HS-27A (cell line): ENCODE data around the gene NOXA1.

Experiments
- DNase-seq: peaks from one replicate; pipeline ENCODE4 v3.0.0-alpha.2; 2012; ENCODE audit warnings: low read depth, missing footprints

The NOXA1 gene

DNA sequence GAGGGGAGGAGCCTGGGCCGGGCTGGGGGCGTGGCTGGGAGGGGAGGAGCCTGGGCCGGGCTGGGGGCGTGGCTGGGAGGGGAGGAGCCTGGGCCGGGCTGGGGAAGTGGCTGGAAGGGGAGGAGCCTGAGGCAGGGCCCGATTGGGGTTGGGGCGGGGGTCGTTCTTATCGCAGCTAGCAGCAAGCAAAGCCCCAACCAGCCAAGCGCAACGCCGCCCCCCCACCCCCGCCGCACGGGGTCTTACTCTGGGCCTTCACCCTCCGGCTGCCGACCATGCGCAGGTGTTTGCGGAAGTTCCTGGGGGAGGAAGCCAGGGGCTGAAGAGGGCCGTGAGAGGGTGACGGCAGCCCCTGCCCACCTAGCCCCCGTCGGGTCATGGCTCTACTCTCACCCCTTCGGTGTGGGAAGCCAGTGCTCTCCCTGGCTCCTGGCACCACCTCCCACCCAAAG lies 31.0 kb downstream of the NOXA1 start:
- no peak for DNase-seq

- DNase-seq, result no peak
Measured at GRCh38 chr9:137454597-137455358, 31.6 kb downstream of the NOXA1 start.

DNA sequence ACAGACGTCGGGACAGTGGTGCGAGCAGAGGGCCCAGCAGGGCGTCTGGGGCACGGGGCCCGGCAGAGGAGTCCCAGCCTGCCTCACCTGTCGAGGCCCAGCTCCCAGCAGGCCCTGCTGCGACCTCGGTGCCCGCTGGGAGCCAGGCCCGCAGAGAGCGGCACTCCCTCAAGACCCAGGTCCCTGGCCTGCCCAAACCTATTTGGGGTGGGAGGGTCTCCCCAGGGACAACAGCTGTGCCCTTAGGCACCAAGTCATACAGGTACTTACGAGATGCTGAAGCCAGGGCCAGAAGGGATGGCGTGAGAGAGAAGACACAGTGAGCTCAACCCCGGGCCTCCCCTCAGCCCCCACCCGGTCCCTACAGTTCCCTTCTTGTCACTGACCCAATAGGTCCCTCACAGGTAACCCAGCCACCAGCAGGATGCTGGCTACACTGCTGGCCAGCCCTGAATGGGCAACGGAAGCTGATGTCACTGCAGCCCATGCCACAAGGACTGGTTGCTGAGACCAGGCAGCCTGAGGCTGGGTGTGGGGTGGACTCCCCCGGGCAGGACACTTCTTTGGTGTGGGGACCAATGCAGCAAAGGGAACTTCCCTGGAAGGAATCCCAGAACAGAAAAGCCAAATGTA lies 32.3 kb downstream of the NOXA1 start:
- DNase-seq, result no peak

- no peak for DNase-seq
Measured at GRCh38 chr9:137456061-137456863, 33.1 kb downstream of the NOXA1 start.

GRCh38 chr9:137456864-137457405 lies 33.7 kb downstream of the NOXA1 start:
- DNase-seq, result no peak

DNA sequence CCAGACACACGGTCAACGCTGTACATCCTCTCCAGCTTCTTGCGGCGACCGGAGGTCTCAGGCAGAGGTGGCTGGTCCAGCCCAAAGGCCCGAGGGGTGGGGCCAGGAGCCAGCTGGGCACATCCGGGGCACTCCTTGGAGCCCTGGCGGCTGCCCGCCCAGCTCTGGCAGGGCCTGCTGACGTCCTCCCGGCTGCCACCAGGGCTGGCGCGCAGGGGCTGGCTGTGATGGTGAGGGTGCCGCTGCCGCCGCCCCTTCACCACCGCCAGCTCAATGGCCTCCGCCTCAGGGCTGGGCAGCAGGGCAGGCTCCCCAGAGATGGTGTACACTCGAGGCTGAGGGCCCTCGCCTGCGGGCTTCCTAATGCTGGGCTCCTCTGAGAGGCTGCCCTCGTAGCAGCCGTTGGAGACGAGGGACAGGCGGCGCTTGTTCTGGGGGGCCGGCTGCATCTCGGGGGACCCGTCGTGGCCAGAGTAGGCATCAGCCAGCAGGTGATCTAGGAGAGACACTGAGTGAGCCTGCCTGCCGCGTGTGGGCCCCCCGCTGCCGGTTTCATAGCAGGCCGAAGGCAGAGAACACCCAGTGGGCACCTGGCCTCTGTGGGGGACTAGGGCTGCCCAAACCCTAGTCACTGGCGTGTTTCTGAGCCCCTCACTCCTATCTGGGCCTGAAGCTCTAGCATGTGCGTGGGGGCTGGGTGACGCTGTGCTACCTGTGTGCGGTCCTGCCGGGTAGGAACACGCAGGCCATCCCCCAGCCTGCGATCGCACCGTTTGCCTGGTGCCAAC lies 34.4 kb downstream of the NOXA1 start:
- DNase-seq, result no peak

- DNase-seq, result no peak
Measured at GRCh38 chr9:137458194-137459151, 35.3 kb downstream of the NOXA1 start.

DNA sequence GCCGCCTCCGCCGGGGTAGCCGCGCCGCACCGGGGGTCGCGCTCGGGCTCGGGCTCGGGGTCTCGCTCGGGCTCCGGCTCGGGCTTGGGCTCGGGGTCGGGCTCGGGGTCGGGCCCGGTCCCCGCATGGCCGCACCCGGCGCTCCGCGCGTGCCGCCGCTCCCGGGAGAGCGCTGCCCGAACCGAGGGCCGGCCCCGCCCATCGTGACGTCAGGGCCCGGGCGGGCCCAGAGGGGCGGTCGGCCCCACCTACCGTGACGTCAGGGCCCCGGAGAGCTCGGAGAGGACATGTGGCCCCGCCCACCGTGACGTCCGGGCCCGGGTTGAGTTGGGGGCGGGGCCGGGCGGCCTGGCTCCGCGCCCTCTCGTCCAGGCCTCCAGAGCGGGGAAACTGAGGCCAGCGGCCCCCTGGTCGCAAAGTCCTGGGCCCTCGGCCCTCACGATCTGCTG lies 36.0 kb downstream of the NOXA1 start, which contains the start of gene NSMF:
NSMF (minus strand) TSS at position 183 of the 449 bp plus-strand sequence. CDS start 232 bp downstream, outside the sequence.
- DNase-seq, result peak; percentile 36

GRCh38 chr9:137459601-137460362 lies 36.6 kb downstream of the NOXA1 start:
- no peak for DNase-seq

- DNase-seq, result no peak
Measured at GRCh38 chr9:137460363-137461315, 37.4 kb downstream of the NOXA1 start.

- DNase-seq, result no peak
Measured at GRCh38 chr9:137461316-137461662, 38.1 kb downstream of the NOXA1 start.

GRCh38 chr9:137461663-137462395 lies 38.6 kb downstream of the NOXA1 start:
- DNase-seq, result no peak

DNA sequence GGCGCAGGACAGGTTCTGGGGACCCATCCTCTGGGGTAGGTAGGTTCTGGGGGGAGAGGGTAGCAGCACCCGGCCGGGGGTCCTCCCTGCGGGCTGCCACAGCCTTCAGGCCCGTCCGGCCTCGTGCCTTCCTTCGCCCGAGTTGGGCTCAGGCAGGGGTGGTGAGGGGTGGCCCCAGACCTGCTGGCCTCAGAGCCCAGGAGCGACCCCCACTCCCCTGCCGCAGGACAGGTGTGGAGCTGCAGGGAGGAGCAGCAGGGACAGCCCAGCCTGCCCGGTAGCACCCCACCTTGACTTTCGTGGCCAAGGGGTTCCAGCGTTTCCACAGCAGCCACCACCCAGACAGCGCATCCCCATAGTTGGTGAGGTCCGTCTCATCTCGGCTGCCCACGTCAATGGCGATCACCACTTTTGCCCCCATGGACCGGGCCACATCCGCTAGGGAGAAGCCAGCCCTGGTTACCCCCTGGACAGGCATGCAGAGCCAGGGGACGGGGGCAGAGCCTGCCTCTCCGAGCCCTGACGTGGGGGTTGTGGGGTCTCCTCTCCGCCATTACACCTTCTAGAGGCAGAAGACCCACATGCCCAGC lies 39.3 kb downstream of the NOXA1 start:
- DNase-seq, result no peak

- DNase-seq, result no peak
Measured at GRCh38 chr9:137462986-137463930, 40.1 kb downstream of the NOXA1 start.

DNA sequence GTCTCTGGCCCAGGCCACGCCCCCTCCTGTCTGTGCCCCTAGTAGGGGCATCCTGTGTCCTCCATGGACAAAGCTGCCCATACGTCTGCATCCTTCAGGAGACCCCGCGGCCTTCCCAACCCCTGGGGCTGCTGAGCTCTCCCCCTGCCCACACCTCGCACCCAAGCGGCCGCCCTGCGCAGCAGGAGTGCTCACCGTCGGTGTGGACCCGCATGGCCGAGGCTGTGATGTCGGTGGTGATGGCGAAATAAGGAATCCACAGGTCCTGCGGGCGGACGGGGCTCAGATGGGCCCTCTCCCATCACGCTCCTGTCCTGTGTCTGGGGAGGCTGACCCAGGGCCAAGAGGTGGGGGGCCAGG lies 40.7 kb downstream of the NOXA1 start:
- DNase-seq, result no peak

- no peak for DNase-seq
Measured at GRCh38 chr9:137464291-137464999, 41.3 kb downstream of the NOXA1 start.
